WTC11 (cell line): Measurements from ENCODE around the gene LENG9. TPM values are rescaled to one million over a fixed set of nuclear protein-coding genes. Genes with fewer than 3 reads are reported as not detected.

Experiments used
- ATAC-seq: fragments of 200-7000 bp; cut with Tn5 transposase; 2 replicates; pipeline ENCODE4 v1.10.0; 2021; ENCODE audit warnings: mild to moderate bottlenecking, moderate library complexity
- CTCF ChIA-PET: fragments of 300-600 bp; sonication (Branson Sonifier 250); formaldehyde crosslinking; loops from one replicate; lab custom pipeline; 2021; ENCODE audit warnings: antibody characterized with exemption; lab: Charles Lee
- POLR2A ChIA-PET: fragments of 350-600 bp; sonication (Branson Sonifier 250); formaldehyde crosslinking; loops from one replicate; lab custom pipeline; 2021; ENCODE audit warnings: antibody characterized with exemption; lab: Charles Lee
- DNase-seq: peaks from one replicate; pipeline ENCODE4 v3.0.0; 2021; ENCODE audit warnings: low spot score
- H3K27ac Mint-ChIP-seq: 2 replicates; pipeline ENCODE4 v1.8.0; 2021; ENCODE audit warnings: mixed read lengths
- H3K27me3 Mint-ChIP-seq: 2 replicates; pipeline ENCODE4 v1.8.0; 2021; ENCODE audit warnings: low read depth, mild to moderate bottlenecking, moderate library complexity, mixed read lengths
- H3K36me3 Mint-ChIP-seq: 2 replicates; pipeline ENCODE4 v1.8.0; 2021; ENCODE audit warnings: mixed read lengths
- H3K4me1 Mint-ChIP-seq: 2 replicates; pipeline ENCODE4 v1.8.0; 2022; ENCODE audit warnings: mixed read lengths
- H3K4me3 Mint-ChIP-seq: 2 replicates; pipeline ENCODE4 v1.8.0; 2021; ENCODE audit warnings: mild to moderate bottlenecking, moderate library complexity, mixed read lengths
- H3K9me3 Mint-ChIP-seq: 2 replicates; pipeline ENCODE4 v1.8.0; 2021; ENCODE audit warnings: mixed read lengths
- ATF1 ChIP-seq: sonication (generic); formaldehyde crosslinking; IDR thresholded peaks from 2 replicates; pipeline ENCODE4 v1.8.1; 2023; ENCODE audit warnings: mild to moderate bottlenecking, moderate library complexity, missing genetic modification reagents
- ELF4 ChIP-seq: sonication (generic); formaldehyde crosslinking; IDR thresholded peaks from 2 replicates; pipeline ENCODE4 v1.8.1; 2022; ENCODE audit warnings: low read depth, mild to moderate bottlenecking, moderate library complexity, missing genetic modification reagents
- FOXJ3 ChIP-seq: sonication (generic); formaldehyde crosslinking; IDR thresholded peaks from 2 replicates; pipeline ENCODE4 v1.9.0; 2021; ENCODE audit warnings: missing genetic modification reagents, mild to moderate bottlenecking, borderline replicate concordance
- FOXP1 ChIP-seq: sonication (generic); formaldehyde crosslinking; IDR thresholded peaks from 2 replicates; pipeline ENCODE4 v1.8.0; 2022; ENCODE audit warnings: missing genetic modification reagents, mild to moderate bottlenecking, moderate library complexity, borderline replicate concordance
- GRHL2 ChIP-seq: fragments of 250-450 bp; sonication (Bioruptor Pico); IDR thresholded peaks from 2 replicates; pipeline ENCODE4 v1.8.0; 2022; ENCODE audit warnings: mild to moderate bottlenecking, moderate library complexity; ENCODE audit not compliant: insufficient replicate concordance, severe bottlenecking
- NR2C2 ChIP-seq: sonication (generic); formaldehyde crosslinking; IDR thresholded peaks from 2 replicates; pipeline ENCODE4 v1.8.0; 2022; ENCODE audit warnings: mild to moderate bottlenecking, missing genetic modification reagents
- OVOL2 ChIP-seq: fragments of 250-450 bp; sonication (Bioruptor Pico); IDR thresholded peaks from 2 replicates; pipeline ENCODE4 v1.9.0; 2021; ENCODE audit warnings: mild to moderate bottlenecking, borderline replicate concordance
- TP53 ChIP-seq: sonication (generic); formaldehyde crosslinking; IDR thresholded peaks from 2 replicates; pipeline ENCODE4 v1.8.1; 2023; ENCODE audit warnings: mild to moderate bottlenecking, missing genetic modification reagents
- ZBTB21 ChIP-seq: sonication (generic); formaldehyde crosslinking; IDR thresholded peaks from 2 replicates; pipeline ENCODE4 v1.8.1; 2023; ENCODE audit warnings: mild to moderate bottlenecking, missing genetic modification reagents, borderline replicate concordance
- ZNF219 ChIP-seq: sonication (generic); formaldehyde crosslinking; IDR thresholded peaks from 2 replicates; pipeline ENCODE4 v1.8.0; 2023; ENCODE audit warnings: missing genetic modification reagents, mild to moderate bottlenecking, borderline replicate concordance
- ZNF671 ChIP-seq: fragments of 250-450 bp; sonication (Bioruptor Pico); IDR thresholded peaks from 2 replicates; pipeline ENCODE4 v1.8.0; 2021; ENCODE audit warnings: mild to moderate bottlenecking
- total RNA-seq: library from RNA; stranded (reverse); gene quantifications from 3 replicates; pipeline ENCODE4 v1.2.3, GENCODE V29; 2021
- TF ChIP-seq, protein P1 (sequence below): sonication (generic); formaldehyde crosslinking; IDR thresholded peaks from 2 replicates; pipeline ENCODE4 v1.8.1; 2022; ENCODE audit warnings: mild to moderate bottlenecking, moderate library complexity, missing genetic modification reagents
- TF ChIP-seq, protein P2 (sequence below): fragments of 250-450 bp; sonication (Bioruptor Pico); IDR thresholded peaks from 2 replicates; pipeline ENCODE4 v1.9.0; 2021; ENCODE audit warnings: moderate library complexity, mild to moderate bottlenecking, inconsistent platforms, borderline replicate concordance
- TF ChIP-seq, protein P3 (sequence below): fragments of 250-450 bp; sonication (Bioruptor Pico); IDR thresholded peaks from 2 replicates; pipeline ENCODE4 v1.9.0; 2021; ENCODE audit warnings: mild to moderate bottlenecking
- TF ChIP-seq, protein P4 (sequence below): sonication (generic); formaldehyde crosslinking; IDR thresholded peaks from 2 replicates; pipeline ENCODE4 v1.8.1; 2023; ENCODE audit warnings: mild to moderate bottlenecking, missing genetic modification reagents, moderate library complexity
- TF ChIP-seq, protein P5 (sequence below): sonication (generic); formaldehyde crosslinking; conservative IDR thresholded peaks from 2 replicates; pipeline ENCODE4 v1.8.1; 2022; ENCODE audit warnings: mild to moderate bottlenecking, missing genetic modification reagents
- TF ChIP-seq, protein P6 (sequence below): fragments of 250-450 bp; sonication (Bioruptor Pico); IDR thresholded peaks from 2 replicates; pipeline ENCODE4 v2.1.2; 2022; ENCODE audit warnings: mild to moderate bottlenecking, moderate library complexity
- TF ChIP-seq, protein P7 (sequence below): fragments of 250-450 bp; sonication (Bioruptor Pico); conservative IDR thresholded peaks from 2 replicates; pipeline ENCODE4 v1.9.0; 2021; ENCODE audit warnings: mild to moderate bottlenecking

Gene LENG9
- total RNA-seq, 1 experiment from 2014 or later, result 6.1 TPM

DNA sequence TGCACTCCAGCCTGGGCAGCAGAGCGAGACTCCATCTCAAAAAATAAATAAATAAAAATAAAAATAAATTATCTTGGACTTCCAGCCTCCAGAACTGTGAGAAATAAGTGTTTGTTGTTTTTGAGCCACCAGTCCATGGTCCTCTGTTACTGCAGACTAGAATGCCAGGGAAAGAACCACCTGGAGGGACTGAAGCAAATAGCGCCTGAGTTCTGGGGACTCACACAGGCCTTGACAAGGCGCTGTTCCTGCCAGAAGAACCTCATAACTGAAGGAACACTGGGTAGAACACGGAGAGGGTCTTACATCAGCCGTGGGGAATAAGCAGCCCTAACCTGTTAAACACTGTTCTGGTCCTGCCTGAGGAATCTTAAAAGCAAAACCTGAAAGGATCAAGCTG, 22.9 kb downstream of the LENG9 start (continued):
- TF ChIP-seq, protein P1, sequence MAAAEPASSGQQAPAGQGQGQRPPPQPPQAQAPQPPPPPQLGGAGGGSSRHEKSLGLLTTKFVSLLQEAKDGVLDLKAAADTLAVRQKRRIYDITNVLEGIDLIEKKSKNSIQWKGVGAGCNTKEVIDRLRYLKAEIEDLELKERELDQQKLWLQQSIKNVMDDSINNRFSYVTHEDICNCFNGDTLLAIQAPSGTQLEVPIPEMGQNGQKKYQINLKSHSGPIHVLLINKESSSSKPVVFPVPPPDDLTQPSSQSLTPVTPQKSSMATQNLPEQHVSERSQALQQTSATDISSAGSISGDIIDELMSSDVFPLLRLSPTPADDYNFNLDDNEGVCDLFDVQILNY (CRISPR knock-in tag), result no peak

- H3K4me3 Mint-ChIP-seq, result no peak overlapping the region
- POLR2A ChIA-PET, result interaction anchor here (0.7 to 0.9 kb wide), 2 partner anchors 9 kb away, joined by 3 read pairs; no protein-coding TSS in a partner anchor
- H3K4me1 Mint-ChIP-seq, result peaks cover 27% of the 10 kb centered on the region
- no peaks in the 10 kb centered on the region for H3K9me3 Mint-ChIP-seq
- CTCF ChIA-PET, result interaction anchor here (0.6 to 6.2 kb wide), 27 partner anchors 9 to 1379 kb away, joined by 3 to 61 read pairs (median 5); partner anchors contain the start of genes CDC42EP5, LENG8, LENG9 and PPP1R12C
- H3K27ac Mint-ChIP-seq, result peak overlapping the region; percentile 49; the same call in 1 of the 2 replicates
- H3K27me3 Mint-ChIP-seq, result peaks cover 7% of the 10 kb centered on the region
- peak; percentile 79 for DNase-seq
- TF ChIP-seq OVOL2 (CRISPR knock-in tag), result no peak
- TF ChIP-seq, protein P2, sequence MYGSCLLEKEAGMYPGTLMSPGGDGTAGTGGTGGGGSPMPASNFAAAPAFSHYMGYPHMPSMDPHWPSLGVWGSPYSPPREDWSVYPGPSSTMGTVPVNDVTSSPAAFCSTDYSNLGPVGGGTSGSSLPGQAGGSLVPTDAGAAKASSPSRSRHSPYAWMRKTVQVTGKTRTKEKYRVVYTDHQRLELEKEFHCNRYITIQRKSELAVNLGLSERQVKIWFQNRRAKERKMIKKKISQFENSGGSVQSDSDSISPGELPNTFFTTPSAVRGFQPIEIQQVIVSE (CRISPR knock-in tag), result no peak
- TF ChIP-seq, protein P3, sequence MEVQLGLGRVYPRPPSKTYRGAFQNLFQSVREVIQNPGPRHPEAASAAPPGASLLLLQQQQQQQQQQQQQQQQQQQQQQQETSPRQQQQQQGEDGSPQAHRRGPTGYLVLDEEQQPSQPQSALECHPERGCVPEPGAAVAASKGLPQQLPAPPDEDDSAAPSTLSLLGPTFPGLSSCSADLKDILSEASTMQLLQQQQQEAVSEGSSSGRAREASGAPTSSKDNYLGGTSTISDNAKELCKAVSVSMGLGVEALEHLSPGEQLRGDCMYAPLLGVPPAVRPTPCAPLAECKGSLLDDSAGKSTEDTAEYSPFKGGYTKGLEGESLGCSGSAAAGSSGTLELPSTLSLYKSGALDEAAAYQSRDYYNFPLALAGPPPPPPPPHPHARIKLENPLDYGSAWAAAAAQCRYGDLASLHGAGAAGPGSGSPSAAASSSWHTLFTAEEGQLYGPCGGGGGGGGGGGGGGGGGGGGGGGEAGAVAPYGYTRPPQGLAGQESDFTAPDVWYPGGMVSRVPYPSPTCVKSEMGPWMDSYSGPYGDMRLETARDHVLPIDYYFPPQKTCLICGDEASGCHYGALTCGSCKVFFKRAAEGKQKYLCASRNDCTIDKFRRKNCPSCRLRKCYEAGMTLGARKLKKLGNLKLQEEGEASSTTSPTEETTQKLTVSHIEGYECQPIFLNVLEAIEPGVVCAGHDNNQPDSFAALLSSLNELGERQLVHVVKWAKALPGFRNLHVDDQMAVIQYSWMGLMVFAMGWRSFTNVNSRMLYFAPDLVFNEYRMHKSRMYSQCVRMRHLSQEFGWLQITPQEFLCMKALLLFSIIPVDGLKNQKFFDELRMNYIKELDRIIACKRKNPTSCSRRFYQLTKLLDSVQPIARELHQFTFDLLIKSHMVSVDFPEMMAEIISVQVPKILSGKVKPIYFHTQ (CRISPR knock-in tag), result no peak
- TF ChIP-seq ELF4 (CRISPR knock-in tag), result no peak
- TF ChIP-seq, protein P4, sequence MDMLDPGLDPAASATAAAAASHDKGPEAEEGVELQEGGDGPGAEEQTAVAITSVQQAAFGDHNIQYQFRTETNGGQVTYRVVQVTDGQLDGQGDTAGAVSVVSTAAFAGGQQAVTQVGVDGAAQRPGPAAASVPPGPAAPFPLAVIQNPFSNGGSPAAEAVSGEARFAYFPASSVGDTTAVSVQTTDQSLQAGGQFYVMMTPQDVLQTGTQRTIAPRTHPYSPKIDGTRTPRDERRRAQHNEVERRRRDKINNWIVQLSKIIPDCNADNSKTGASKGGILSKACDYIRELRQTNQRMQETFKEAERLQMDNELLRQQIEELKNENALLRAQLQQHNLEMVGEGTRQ (CRISPR knock-in tag), result no peak
- TF ChIP-seq FOXP1 (CRISPR knock-in tag), result no peak
- TF ChIP-seq ZNF219 (CRISPR knock-in tag), result no peak
- TF ChIP-seq, protein P5, sequence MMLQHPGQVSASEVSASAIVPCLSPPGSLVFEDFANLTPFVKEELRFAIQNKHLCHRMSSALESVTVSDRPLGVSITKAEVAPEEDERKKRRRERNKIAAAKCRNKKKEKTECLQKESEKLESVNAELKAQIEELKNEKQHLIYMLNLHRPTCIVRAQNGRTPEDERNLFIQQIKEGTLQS (CRISPR knock-in tag), result no peak
- no peak for TF ChIP-seq FOXJ3
- no peak for TF ChIP-seq ZNF671 (CRISPR knock-in tag)
- TF ChIP-seq, protein P1 (CRISPR knock-in tag), result no peak
- TF ChIP-seq ATF1 (CRISPR knock-in tag), result no peak
- no peak for TF ChIP-seq ZBTB21 (CRISPR knock-in tag)
- TF ChIP-seq, protein P6, sequence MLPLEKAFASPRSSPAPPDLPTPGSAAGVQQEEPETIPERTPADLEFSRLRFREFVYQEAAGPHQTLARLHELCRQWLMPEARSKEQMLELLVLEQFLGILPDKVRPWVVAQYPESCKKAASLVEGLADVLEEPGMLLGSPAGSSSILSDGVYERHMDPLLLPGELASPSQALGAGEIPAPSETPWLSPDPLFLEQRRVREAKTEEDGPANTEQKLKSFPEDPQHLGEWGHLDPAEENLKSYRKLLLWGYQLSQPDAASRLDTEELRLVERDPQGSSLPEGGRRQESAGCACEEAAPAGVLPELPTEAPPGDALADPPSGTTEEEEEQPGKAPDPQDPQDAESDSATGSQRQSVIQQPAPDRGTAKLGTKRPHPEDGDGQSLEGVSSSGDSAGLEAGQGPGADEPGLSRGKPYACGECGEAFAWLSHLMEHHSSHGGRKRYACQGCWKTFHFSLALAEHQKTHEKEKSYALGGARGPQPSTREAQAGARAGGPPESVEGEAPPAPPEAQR (CRISPR knock-in tag), result no peak
- no peak for TF ChIP-seq TP53 (CRISPR knock-in tag)
- TF ChIP-seq NR2C2 (CRISPR knock-in tag), result no peak
- TF ChIP-seq, protein P7, sequence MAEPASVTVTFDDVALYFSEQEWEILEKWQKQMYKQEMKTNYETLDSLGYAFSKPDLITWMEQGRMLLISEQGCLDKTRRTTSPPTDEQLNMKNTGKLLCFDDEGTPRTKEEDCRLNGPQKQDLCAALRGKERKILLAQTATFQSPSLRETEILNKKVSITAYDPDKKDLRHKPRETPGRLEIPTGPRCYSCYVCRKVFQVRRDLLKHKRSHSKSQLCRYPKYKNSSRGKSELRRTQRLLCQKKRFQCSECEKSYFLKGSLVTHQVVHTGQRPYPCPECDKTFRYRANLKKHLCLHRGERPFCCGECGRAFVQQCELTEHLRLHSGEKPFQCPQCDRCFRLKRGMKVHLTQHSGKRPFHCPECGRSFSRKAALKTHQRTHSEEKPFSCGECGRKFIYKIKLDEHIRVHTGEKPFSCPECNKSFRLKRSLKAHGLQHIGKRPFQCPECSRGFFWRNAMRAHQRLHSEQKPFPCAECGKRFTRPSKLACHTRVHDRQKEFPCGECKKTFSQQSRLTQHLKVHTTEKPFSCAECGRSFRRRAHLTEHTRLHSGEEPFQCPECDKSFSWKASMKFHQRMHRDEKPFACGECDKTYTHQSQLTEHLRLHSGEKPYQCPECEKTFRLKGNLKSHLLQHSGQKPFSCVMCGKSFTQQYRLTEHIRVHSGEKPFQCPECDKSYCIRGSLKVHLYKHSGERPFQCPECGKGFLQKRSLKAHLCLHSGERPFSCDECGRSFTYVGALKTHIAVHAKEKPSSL (CRISPR knock-in tag), result no peak
- TF ChIP-seq GRHL2, result no peak
- ATAC-seq, result peak; percentile 85
- peaks cover 15% of the 10 kb centered on the region for H3K36me3 Mint-ChIP-seq
Measured at GRCh38 chr19:54439174-54439851, 24.3 kb downstream of the LENG9 start.
